GM19395 (cell line): ENCODE measurements around the gene PPM1F.

Experiments
- ATAC-seq: cut with Tn5 transposase; IDR thresholded peaks from one replicate; pipeline ENCODE4 v1.9.1; 2021; ENCODE audit warnings: mild to moderate bottlenecking, moderate library complexity; ENCODE audit not compliant: unreplicated experiment

The PPM1F gene

DNA sequence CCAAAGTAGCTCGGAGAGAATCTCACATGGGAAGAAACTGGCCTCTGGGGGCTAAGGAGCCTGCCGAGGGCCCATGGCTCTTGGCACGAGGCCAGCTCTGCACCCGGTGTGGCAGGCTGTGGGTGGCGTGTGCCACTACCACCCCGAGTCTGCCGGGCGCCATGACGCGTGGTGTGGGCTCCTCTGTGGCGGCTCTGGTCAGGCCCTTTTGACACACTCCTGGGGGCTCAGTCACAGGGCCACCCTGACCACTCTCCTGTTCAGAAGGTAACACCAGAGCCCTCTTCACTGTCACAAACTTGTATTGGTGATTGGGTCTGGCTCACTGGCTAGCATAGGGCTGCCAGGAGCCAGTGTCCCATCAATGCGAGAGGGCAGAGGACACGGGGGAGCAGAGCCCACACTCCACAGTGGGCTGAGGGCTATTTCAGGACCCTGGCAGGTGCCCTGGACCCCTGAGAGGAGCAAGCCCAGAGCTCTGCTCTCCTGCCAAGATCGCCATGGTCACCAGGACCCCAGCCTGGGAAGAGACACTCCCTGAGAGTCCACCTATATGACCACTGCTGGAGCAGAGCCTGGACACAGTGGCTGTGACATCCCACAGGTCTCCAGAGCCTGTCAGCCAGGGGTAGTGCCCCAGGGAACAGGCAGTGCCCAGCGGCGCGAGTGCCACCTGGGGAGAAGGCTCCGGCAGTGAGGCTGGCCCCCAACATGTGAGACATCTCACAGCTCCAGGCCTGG is 8.6 kb upstream of the PPM1F start:
- no peak for ATAC-seq

DNA sequence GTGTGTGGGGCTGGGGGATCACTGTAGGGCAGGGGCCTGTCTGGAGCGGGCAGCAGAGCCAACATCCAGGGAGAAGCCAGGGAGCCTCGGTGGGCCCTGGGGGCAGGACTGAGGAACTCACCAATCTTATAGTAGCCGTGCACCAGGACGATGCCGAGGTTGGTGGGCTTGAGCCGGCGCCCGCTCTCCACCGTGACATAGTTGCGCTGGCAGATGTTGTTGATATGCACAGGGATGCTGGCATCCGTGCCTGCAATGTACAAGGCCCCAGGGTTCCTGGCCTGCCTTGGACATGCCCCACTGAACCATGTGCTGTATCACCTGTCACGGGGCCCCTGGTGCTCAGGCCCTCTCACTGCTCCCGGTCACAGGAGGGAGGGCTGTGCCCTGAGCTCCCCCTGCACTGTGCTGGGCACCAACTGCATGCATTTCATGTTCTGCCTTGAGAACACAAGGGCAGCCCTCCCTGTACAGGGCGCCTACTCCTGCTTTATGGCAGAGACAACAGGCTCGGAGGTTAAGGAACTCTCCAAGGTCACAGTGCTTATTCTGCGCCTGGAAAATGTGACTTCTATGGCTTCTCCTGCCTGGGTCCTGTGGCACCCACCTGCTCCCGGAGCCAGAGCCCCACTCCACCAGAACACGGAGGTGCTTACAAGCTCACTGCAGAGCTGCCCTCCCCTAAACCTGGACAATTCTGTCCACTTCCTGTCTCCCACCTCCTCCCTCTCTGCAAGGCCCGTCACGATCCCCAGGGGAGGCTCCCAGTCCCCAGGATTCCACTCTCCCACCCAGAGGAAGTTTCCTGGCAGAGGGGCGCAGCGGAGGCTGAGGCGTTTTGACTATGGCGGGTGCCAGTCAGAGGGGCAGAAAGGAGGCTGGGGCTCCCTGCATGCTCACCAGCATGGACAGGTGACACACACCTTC is 7.8 kb upstream of the PPM1F start:
- ATAC-seq, result no peak

DNA sequence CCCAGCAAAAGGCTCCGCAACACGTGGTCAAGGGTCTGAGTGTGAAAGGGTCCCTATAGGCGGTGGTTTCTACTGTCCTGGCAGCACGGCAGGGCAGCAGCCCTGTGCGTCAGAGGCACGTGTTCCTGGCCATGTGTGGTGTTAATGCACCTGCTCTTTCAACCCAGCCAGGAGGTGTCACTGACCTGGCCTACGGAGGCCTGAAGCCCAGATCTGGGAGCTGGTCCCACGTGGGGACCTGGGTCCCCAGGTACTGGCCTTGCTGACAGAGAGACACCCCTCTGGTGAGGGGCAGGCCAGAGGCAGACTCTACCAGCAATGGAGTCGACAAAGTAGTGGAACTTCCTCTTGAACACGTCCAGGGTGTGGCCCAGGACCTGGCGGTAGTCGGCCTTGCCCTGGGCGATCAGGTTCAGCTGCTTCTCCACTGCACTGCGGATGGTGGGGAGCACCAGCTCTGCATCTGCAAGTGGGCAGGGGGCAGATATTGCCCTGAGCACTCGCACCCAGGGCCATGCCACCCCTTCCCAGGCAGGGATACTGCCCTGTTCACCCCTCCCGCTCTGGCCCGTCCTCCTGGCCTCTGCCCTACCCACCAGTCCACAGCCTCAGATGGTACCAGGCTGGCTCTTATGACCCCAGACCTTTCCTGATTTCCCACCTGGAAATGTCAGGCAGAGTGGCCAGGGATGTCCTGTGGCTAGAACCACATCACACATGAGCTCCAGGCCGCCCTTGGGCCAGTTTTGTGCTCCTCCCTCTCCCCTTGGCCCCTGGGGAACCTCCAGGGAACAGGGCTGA is 6.8 kb upstream of the PPM1F start:
- no peak for ATAC-seq

DNA sequence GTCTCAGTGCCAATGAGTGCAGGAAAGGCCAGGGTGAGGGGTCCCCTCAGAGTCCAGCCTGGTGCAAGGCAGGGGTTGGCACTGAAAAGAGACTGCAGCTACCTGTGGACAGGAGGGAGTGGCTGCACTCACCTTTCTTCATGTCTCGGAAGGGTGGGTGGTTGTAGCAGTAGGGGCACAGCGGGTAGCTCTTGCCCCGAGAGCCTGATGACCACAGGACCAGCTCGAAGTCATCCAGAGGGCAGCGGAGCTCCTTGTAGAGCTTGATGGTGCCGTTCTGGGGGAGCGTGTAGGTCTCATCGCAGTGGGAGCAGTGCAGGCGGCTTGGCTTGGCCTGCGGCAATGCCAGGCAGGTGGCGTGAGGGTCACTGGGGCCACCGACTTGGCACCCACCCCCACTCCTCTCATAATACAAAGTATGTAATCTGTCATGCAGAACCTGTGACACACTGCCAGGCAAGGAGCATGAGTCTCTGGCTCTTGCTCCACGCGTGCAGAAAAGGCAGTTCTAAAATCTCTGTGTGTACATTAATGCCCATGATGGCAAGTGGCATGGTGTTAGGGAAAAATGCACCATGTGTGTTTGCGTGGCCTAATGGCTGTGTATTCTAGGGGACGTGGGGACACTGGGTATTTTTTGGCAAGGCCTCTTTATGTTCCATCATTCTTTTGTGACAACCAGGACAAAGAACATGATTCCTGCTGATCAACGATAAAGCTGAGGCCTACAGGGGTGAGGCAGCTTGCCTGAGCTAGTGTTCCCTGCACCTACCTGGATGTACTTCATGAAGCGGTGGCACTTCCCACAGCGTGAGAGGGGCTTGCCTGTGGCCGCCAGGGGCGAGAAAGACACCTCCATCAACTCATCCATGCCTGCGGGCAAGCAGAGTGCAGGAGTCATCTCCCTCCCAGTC is 6.0 kb upstream of the PPM1F start:
- ATAC-seq, result no peak

DNA sequence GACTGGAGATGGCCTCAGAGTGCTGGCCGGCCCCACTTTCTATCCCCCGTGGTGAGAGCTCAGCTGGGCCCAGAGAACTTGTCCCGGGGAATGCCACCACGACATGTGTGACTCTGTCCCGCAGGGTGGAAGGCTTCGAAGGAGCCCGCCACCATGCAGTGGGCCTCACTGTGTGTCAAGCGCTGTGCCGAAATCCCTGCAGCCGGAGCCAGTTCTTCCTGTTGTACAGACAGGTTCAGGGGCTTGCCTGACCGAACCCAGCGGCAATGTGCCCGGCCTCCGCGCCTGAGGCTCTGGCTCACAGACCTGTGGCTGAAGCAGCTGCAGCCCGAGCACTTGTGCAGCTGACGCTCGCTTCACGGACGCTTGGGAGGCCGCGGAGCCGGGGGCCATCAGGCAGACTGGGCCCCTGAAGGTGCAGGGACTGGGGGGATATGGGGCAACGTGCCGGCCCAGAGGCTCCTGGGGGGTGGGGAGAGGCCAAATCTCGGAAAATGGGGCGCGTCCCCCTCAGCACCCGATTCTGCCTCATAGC is 650 bp downstream of the PPM1F start:
- ATAC-seq, result no peak

DNA sequence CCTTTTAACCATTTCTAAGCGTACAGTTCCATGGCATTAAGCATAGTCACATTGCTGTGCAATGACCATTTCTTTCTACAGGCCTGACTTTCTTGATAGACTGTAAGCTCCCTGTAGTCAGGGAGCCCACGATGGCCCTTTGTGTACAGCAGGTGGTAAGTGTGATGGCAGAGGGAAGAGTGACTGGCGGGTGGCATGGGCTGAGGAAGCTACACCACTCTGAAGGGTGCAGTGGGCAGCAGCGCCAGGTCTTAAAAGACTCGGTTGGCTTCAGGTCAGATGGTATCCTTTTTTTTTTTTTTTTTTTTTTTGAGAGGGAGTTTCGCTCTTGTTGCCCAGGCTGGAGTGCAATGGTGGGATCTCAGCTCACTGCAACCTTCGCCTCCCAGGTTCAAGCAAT is 1.6 kb downstream of the PPM1F start:
- ATAC-seq, result no peak

DNA sequence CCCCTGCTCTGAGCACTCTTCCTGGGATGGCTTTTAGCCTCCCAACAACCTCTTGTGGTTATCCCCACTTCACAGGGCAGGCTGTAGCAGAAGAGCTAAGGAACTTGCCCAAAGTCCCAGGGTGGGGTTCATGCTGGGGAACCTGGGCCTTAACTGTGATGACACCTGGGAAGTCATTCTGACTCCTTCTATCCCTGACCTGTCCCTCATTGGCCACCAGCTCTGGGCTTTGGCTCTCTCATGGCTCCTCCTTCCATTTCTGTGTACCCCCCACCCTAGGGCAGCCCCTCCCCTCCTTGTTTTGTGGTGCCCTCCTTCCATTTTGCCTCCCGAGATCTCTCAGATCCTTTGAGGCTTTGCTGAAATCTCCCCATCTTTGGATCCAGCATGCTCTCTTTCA is 2.7 kb downstream of the PPM1F start:
- no peak for ATAC-seq

DNA sequence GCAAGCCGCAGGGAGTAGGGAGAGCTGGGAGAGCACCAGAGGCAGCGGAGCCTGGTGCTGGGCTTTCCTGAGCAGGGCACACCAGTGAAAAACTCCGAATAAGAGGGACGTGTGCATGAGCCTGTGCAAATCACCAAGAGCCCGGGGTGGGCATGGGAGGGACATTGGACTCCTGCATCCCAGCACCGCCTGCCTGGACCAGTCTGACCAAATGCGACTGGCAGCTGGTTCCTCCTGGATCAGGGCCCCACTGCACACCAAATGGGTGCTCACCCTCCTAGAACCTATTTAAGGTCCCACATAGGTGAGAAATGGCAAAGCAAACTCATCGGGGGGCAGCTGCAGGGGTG is 3.1 kb downstream of the PPM1F start:
- ATAC-seq, result no peak

DNA sequence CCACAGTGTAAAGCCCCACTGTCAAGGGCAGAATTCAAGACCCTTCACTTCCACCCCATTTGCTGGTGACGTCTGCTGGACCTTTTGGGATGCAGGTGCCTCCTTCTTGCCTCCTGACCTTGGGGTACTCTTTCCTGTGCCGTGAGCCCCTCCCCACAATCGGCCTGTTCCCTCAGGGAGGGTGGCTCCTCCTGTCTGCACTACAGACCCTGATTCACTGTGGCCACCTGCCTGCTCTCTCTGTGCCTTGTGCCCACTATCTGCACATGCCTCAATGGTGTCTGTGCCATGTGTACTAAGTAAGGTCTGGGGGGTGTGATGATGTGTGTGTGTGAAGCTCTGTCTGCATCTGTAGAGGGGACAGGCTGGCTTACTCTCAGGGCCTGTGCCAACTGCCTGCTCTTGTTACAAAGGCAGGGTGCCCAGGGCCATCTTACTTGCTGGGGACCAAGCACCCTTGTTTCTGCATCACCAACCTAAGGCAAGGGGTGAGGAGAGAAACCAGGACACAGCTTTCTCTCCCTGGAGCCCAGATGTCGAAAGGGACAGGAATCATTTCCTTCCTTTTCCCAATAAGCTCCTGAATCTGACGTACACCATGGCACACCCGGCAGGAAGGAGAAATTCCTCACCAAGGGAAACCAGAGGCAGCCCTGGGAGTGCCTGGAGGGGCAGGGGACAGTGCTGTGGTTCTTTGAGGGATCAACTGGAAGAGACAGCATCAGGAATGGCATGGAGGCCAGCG is 3.7 kb downstream of the PPM1F start:
- ATAC-seq, result no peak

DNA sequence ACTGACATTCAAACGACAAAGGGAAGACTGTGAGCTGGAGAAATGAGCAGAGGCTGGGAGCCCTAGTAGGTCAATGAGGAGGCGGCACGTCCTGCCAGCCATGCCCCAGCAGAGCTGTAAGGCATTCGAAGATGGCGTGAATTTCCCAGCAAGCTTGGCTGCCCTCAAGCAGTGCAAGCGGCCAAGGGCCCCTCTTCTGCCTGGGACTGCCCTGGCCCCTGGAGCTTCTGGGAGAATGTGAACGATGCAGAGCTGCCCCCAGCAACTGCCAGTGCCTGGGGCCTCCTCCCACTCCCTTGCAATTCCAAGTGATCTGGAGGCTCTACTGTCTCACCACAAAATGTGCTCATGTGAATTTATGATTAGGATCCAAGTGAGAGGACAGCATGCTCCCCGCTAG is 4.3 kb downstream of the PPM1F start:
- no peak for ATAC-seq

DNA sequence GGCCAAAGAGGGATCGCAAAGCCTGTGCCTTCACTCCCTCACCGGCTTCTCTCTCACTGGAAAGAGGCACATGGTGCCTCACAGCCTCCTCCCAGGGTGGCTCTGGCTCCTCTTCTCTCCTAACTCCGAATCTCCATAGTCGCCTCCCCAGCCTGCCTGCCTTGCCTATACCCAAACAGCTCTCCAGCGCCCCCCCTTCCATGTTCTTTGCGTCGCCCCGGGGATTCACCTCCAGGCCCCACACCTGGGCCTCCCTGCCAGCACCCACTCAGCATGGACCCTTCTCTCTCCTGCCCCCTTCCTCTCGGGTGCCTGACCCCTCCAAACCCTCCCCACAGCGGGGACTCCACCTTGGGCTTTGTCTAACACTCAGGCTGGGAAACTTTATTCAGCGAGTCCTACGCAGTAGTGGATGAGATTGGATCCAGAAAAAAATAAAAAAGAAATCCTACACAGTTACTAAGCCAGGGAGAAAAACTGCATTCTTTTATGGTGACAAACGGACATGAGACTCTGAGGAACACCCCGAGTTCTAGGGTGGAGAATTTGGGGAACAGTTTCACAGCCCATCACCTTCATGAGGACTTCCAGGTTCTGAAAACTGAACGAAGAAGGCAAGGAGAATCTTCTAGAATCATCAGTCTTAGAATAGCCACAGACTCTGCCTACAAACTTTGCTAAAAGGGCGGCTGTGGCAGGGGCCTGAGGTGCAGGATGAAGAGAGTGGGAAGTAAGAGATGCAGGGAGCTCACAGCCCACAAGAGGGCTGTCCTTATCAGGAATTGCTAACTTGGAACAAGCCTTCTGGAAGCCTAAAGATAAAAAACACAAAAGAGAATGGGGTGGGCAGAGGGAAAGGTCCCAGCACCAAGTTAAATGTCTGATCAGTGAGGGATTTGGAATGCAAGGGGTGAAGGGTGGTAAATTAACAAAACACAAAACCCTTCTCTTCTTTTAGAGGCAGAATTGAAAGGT is 5.3 kb downstream of the PPM1F start:
- ATAC-seq, result no peak

DNA sequence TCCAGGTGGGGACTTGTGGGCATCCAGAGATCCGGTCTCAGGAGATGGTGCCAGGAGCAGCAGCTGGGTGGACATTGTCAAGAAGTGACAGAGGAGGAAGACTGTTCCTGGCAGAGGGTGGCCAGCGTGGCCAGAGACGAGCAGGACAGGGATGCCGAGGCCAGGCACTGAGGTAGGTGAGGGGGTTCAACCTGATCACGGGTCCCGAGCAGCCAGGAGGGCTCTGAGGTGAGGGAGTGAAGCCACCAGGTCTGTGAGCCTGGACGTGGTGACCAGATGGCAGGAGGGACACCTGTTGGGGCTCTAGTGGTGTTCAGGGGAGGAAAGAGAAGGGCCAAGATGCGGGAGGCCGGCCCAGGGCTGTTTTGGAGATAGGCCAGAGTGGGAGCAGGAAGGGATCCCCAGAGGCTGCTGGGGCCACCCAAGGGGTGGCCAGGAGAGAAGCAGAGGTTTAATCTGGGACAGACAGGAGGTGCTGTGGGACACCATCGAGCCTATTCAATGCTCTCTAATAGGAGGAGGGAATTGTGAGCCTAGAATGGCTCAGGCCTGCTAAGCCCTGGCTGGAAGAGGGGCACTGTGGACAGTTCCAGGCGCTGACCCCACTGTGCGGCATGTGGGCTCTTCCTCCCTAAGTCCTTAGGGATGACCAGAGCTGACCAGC is 6.3 kb downstream of the PPM1F start:
- no peak for ATAC-seq

DNA sequence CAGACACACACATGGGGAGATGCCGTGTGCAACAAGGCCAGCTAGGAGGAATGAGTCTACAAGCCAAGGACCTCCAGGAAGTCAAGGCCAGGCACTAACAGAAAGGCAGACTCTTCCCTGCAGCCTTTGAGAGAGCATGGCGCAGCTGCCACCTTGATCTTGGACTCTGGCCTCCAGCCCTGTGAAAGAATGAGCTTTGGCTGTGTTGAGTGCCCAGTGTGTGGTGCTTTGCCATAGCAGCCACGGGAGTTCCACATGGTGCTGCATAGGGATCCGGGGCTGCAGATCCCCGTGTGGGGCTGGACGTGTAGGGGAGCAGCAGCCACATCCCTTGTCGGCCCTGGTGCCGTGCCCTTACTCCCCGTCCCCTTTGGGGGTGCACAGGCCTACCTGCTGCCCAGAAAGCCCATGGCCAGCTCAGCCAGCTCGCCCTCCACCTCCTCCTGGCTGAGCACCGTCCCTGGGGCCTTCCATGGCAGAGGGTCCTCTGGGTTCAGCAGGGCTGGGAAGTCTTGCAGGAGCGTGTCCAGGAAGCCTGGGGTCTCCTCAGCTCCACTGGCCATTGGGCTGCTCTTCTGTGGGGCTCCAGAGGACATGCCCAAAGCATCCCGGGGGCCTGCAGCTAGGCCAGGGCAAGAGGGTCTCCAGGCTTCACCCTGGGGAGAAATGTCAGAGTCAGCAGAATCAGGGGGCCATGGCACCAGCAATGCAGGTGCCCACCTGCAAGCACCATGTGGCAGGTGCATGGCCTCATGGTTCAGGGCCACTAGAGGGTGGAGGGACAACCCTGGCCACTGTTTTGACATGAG is 7.0 kb downstream of the PPM1F start:
- ATAC-seq, result no peak

DNA sequence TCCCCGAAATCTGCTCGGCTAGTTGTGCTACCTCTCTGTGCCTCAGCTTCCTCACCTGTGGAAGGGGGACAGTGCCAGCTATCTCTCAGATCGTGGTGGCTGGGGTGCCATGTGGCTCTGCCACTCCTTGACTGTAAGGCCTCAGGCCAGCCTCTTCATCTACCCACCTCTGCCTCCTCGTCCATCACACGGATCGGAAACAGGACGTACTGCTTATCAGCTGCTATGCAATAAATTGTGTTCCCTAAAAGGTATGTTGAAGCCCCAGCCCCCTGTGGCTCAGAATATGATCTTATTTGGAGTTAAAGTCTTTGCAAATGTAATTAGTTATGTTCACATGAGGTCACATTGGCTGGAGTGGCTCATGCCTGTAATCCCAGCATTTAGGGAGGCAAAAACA is 7.8 kb downstream of the PPM1F start:
- no peak for ATAC-seq

DNA sequence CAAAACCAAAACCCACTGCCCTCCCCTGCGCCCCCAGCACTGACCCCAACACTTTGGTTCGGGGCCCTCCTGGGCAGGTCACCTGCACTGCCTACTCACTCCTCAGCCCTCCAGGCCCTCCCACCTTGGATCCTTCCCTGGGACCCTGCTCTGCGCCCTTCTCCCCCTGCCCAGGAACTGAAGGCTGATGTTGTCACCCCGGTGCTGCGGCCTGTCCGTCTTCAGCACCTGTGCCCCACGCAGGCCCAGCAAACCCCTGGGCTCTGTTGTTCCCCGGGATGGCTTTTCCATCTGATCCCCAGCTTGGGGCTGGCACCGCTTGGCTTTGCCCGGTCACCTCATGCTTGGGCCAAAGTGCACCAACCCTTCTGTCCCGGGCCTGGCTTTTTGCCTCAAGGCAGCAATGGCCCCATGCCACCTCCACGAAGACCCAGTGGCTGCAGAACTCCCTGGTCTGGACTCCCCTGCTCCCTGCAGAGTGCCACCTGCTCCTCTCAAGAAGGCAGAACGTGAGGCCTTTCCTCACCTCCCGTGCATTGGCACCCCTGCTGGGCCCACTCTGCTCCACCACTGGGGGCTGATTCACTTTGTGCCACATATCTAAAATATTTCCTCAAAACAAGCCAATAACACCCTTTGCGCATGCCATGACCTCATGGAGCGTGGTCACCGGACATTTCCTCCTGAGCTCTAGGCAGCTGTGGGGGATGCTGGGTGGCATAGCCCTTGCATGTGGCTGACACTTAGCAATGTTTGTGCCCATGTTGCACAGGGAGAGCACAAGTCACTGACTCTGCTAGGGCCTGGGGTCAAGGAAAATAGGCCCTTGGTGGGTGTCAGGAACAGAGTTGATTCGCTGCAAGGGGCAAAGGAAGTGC is 8.8 kb downstream of the PPM1F start:
- no peak for ATAC-seq
